ENCODE measurements around the gene TENM3. TPM values are rescaled to one million over a fixed set of nuclear protein-coding genes. Genes with fewer than 3 reads are reported as not detected.

TENM3 gene
- total RNA-seq, 2 donors from 2014 or later = 21.4 to 52.3 TPM

- TF ChIP-seq POLR2AphosphoS5 (IDR thresholded peaks at IDR 0.05) (no peak), CTCF (IDR thresholded peaks at IDR 0.05) (no peak), POLR2A (IDR thresholded peaks at IDR 0.05) (no peak)
- H3K4me1 ChIP-seq (replicated peaks) = no peaks in the 10 kb centered on the region
- no peaks in the 10 kb centered on the region for H3K9me3 ChIP-seq
- H3K4me3 ChIP-seq = no peak overlapping the region
- intact Hi-C loops (cut with DNase I) = no loop called here
- H3K27me3 ChIP-seq (replicated peaks; ENCODE audit: insufficient read depth) = no peaks in the 10 kb centered on the region
- DNase-seq (ENCODE audit: low spot score) = no peak
- no peak overlapping the region for H3K27ac ChIP-seq
- H3K36me3 ChIP-seq = no peaks in the 10 kb centered on the region
- 30% methylated on average over 1 of the region's 1 CpG for WGBS
Observed at GRCh38 chr4:182555997-182556418, 312.8 kb downstream of the TENM3 start.

GRCh38 chr4:182556580-182556979 lies 313.4 kb downstream of the TENM3 start:
- Histone ChIP-seq H3K4me1 (replicated peaks) (no peaks in the 10 kb centered on the region), H3K27ac (no peak overlapping the region), H3K36me3 (no peaks in the 10 kb centered on the region), H3K27me3 (replicated peaks; ENCODE audit: insufficient read depth) (no peaks in the 10 kb centered on the region), H3K9me3 (no peaks in the 10 kb centered on the region), H3K4me3 (no peak overlapping the region)
- intact Hi-C loops (cut with DNase I) = no loop called here
- no peak for TF ChIP-seq POLR2AphosphoS5 (IDR thresholded peaks at IDR 0.05)
- TF ChIP-seq POLR2A (IDR thresholded peaks at IDR 0.05) = no peak
- no peak for TF ChIP-seq CTCF (IDR thresholded peaks at IDR 0.05)
- 44% methylated on average over 3 of the region's 3 CpGs for WGBS
- DNase-seq (ENCODE audit: low spot score) = no peak

- intact Hi-C loops (cut with DNase I) = no loop called here
- TF ChIP-seq CTCF (IDR thresholded peaks at IDR 0.05) (no peak), POLR2A (IDR thresholded peaks at IDR 0.05) (no peak), POLR2AphosphoS5 (IDR thresholded peaks at IDR 0.05) (no peak)
- 63% methylated on average over 4 of the region's 4 CpGs for WGBS
- Histone ChIP-seq H3K36me3 (no peaks in the 10 kb centered on the region), H3K27me3 (replicated peaks; ENCODE audit: insufficient read depth) (no peaks in the 10 kb centered on the region), H3K27ac (no peak overlapping the region), H3K4me1 (replicated peaks) (no peaks in the 10 kb centered on the region), H3K4me3 (no peak overlapping the region), H3K9me3 (no peaks in the 10 kb centered on the region)
- DNase-seq (ENCODE audit: low spot score) = no peak
Observed at GRCh38 chr4:182560358-182560757, 317.2 kb downstream of the TENM3 start.

GRCh38 chr4:182562350-182562749 lies 319.1 kb downstream of the TENM3 start:
- Histone ChIP-seq H3K27ac (no peak overlapping the region), H3K9me3 (no peaks in the 10 kb centered on the region), H3K27me3 (replicated peaks; ENCODE audit: insufficient read depth) (no peaks in the 10 kb centered on the region), H3K4me1 (replicated peaks) (no peaks in the 10 kb centered on the region), H3K36me3 (no peaks in the 10 kb centered on the region), H3K4me3 (no peak overlapping the region)
- WGBS = 95% methylated on average over 3 of the region's 3 CpGs
- no peak for DNase-seq (ENCODE audit: low spot score)
- TF ChIP-seq POLR2AphosphoS5 (IDR thresholded peaks at IDR 0.05) (no peak), CTCF (IDR thresholded peaks at IDR 0.05) (no peak), POLR2A (IDR thresholded peaks at IDR 0.05) (no peak)
- intact Hi-C loops (cut with DNase I) = no loop called here

GRCh38 chr4:182564724-182565369 lies 321.6 kb downstream of the TENM3 start:
- TF ChIP-seq POLR2A (IDR thresholded peaks at IDR 0.05) (no peak), CTCF (IDR thresholded peaks at IDR 0.05) (no peak), POLR2AphosphoS5 (IDR thresholded peaks at IDR 0.05) (no peak)
- no peak overlapping the region for H3K4me3 ChIP-seq
- H3K27me3 ChIP-seq (replicated peaks; ENCODE audit: insufficient read depth) = no peaks in the 10 kb centered on the region
- no peaks in the 10 kb centered on the region for H3K4me1 ChIP-seq (replicated peaks)
- no peaks in the 10 kb centered on the region for H3K36me3 ChIP-seq
- 63% methylated on average over 4 of the region's 4 CpGs for WGBS
- intact Hi-C loops (cut with DNase I) = no loop called here
- H3K9me3 ChIP-seq = no peaks in the 10 kb centered on the region
- H3K27ac ChIP-seq = no peak overlapping the region
- DNase-seq (ENCODE audit: low spot score) = no peak
